ENCODE data around the gene HAVCR2. TPM values are rescaled to one million over a fixed set of nuclear protein-coding genes. Genes with fewer than 3 reads are reported as not detected.

HAVCR2 gene
- polyA plus RNA-seq, 1 of the 3 experiments (the other 2 are of a cell fraction), result 0.12 TPM

DNA sequence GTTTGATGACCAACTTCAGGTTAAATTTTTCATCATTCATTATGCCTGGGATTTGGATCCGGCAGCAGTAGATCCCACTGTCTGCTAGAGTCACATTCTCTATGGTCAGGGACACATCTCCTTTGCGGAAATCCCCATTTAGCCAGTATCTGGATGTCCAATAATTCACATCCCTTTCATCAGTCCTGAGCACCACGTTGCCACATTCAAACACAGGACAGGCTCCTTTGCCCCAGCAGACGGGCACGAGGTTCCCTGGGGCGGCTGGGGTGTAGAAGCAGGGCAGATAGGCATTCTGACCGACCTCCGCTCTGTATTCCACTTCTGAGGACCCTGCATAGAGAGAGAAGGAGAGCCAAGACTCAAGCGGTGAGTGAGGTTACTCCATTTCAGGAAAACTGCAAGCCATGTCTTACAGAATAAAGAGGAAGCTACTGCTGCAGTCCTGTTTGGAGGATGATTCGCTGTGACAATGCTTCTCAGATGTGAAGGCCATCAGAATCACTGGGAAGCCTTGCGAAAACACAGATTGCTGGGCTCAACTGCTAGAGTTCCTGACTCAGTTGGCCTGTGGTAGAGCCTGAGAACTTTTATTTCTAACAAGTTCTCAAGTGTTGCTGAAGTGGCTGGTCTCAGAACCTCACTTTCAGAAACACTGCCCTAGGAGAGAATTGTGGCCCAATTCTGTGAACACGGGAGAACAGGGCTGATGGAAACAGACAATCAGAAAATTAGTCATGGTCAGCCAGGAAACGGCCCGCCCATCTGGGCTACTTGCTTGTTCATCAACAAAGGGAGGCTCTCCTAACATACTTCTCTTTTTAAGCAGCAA is 2.0 kb downstream of the HAVCR2 start:
- 60% methylated on average over 14 of the region's 14 CpGs for WGBS (ENCODE audit: low lambda C conversion rate)

DNA sequence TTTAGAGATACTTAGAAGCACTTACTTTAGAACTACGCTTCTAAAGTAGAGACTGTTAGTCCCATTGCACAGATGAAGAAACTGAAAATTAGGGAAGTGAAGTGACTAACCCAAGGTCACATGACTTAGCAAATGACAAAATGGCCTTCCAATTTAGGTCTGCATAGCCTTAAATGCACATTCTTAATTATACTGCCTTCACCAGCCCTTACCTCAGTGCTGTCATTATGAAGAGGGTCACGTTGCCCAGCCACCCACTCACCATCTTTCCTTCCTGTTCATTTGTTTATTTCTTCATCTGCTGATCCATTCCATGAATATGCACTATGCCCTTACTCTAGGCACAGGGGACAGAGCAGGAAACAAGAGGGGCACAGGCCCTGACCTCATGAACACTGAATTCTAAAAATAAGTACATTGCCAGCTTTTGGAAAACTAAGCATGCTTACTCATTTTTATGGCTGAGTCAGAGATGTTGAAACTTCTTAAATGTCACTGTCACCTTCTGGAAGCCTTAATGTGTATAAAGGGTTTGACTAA is 8.6 kb downstream of the HAVCR2 start:
- Histone ChIP-seq H3K27ac (ENCODE audit: low read depth in 2 of 2, low read length in 1 of 2) (no peak overlapping the region), H3K4me2 (no peak overlapping the region), H2AFZ (ENCODE audit: low read depth) (peak overlapping the region; percentile 65; the same call in 1 of the 2 replicates), H3K4me3 (ENCODE audit: low read depth in 2 of 2, low read length in 1 of 2) (no peak overlapping the region), H3K79me2 (ENCODE audit: insufficient read depth) (no peaks in the 10 kb centered on the region), H3K36me3 (replicated peaks in 1 of 2; ENCODE audit: control insufficient read depth in 1 of 2, insufficient read depth in 2 of 2, low read length in 1 of 2) (no peaks in the 10 kb centered on the region), H3K4me1 (ENCODE audit: control insufficient read depth in 1 of 2, insufficient read depth in 2 of 2, low read depth in 1 of 2, low read length in 1 of 2) (no peaks in the 10 kb centered on the region), H3F3A (replicated peaks; ENCODE audit: insufficient read depth) (no peaks in the 10 kb centered on the region), H3K9me3 (no peaks in the 10 kb centered on the region), H4K20me1 (ENCODE audit: insufficient read depth) (no peaks in the 10 kb centered on the region), H3K27me3 (ENCODE audit: insufficient read depth) (no peaks in the 10 kb centered on the region), H3K9me2 (no peaks in the 10 kb centered on the region), H3K9ac (no peak overlapping the region)
- ChIA-PET CTCF (no interaction called here), POLR2A (no interaction called here)
- no peak for DNase-seq
- no peak for TF ChIP-seq RFX5 (IDR thresholded peaks at IDR 0.05; ENCODE audit: low read length)
- TF ChIP-seq FOXJ3 (CRISPR knock-in tag; IDR thresholded peaks at IDR 0.05), result no peak
- no peak for TF ChIP-seq SMC3 (IDR thresholded peaks at IDR 0.05; ENCODE audit: low read depth, low read length)
- TF ChIP-seq MXI1 (IDR thresholded peaks at IDR 0.05; ENCODE audit: low read depth, low read length), result no peak
- no peak for TF ChIP-seq EZH2phosphoT487 (IDR thresholded peaks at IDR 0.05; ENCODE audit: borderline replicate concordance, low read depth)
- WGBS (ENCODE audit: low lambda C conversion rate), result 48% methylated on average over 2 of the region's 2 CpGs

More for the DNA sequence above, 2.0 kb downstream of the HAVCR2 start:
- POLR2A ChIA-PET, result interaction anchor here (0.7 kb wide), 1 partner anchor 16 kb away, joined by 3 read pairs; no protein-coding TSS in a partner anchor
- TF ChIP-seq NFIC (IDR thresholded peaks at IDR 0.05; ENCODE audit: borderline replicate concordance) (no peak), FOXM1 (IDR thresholded peaks at IDR 0.05; ENCODE audit: low read depth) (no peak), TCF12 (IDR thresholded peaks at IDR 0.05) (no peak), RAD21 (IDR thresholded peaks at IDR 0.05; ENCODE audit: low read length) (no peak), MXI1 (IDR thresholded peaks at IDR 0.05; ENCODE audit: low read depth, low read length) (no peak), ELF1 (IDR thresholded peaks at IDR 0.05) (no peak), YY1 (IDR thresholded peaks at IDR 0.05; ENCODE audit: low read depth) (no peak)
- TF ChIP-seq, protein P1, sequence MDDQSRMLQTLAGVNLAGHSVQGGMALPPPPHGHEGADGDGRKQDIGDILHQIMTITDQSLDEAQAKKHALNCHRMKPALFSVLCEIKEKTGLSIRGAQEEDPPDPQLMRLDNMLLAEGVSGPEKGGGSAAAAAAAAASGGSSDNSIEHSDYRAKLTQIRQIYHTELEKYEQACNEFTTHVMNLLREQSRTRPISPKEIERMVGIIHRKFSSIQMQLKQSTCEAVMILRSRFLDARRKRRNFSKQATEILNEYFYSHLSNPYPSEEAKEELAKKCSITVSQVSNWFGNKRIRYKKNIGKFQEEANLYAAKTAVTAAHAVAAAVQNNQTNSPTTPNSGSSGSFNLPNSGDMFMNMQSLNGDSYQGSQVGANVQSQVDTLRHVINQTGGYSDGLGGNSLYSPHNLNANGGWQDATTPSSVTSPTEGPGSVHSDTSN (IDR thresholded peaks at IDR 0.05), result no peak
- TF ChIP-seq, protein P2, sequence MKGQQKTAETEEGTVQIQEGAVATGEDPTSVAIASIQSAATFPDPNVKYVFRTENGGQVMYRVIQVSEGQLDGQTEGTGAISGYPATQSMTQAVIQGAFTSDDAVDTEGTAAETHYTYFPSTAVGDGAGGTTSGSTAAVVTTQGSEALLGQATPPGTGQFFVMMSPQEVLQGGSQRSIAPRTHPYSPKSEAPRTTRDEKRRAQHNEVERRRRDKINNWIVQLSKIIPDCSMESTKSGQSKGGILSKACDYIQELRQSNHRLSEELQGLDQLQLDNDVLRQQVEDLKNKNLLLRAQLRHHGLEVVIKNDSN (IDR thresholded peaks at IDR 0.05; ENCODE audit: borderline replicate concordance, low read depth), result no peak
- no peaks in the 10 kb centered on the region for H3K4me1 ChIP-seq (ENCODE audit: control insufficient read depth in 1 of 2, insufficient read depth in 2 of 2, low read depth in 1 of 2, low read length in 1 of 2)
- no peak overlapping the region for H3K9ac ChIP-seq
- no peaks in the 10 kb centered on the region for H3K27me3 ChIP-seq (ENCODE audit: insufficient read depth)
- no peaks in the 10 kb centered on the region for H3K9me2 ChIP-seq
- no peak overlapping the region for H3K27ac ChIP-seq (ENCODE audit: low read depth in 2 of 2, low read length in 1 of 2)
- H3K9me3 ChIP-seq, result no peaks in the 10 kb centered on the region
- H3K36me3 ChIP-seq (replicated peaks in 1 of 2; ENCODE audit: control insufficient read depth in 1 of 2, insufficient read depth in 2 of 2, low read length in 1 of 2), result no peaks in the 10 kb centered on the region
- no peak overlapping the region for H3K4me3 ChIP-seq (ENCODE audit: low read depth in 2 of 2, low read length in 1 of 2)
- no peak for DNase-seq
- no peaks in the 10 kb centered on the region for H4K20me1 ChIP-seq (ENCODE audit: insufficient read depth)
- H3K4me2 ChIP-seq, result no peak overlapping the region
- no peaks in the 10 kb centered on the region for H3K79me2 ChIP-seq (ENCODE audit: insufficient read depth)
- H2AFZ ChIP-seq (ENCODE audit: low read depth), result 0 out of 2 replicates have a peak overlapping the region, but pooled peaks have one; percentile 65
- CTCF ChIA-PET, result no interaction called here
- no peaks in the 10 kb centered on the region for H3F3A ChIP-seq (replicated peaks; ENCODE audit: insufficient read depth)

Measured in SK-N-SH (cell line).